DLD1 (cell line): ENCODE measurements around the gene WDR1.

Experiments
- in situ Hi-C: cut with HindIII; loops from 2 replicates; pipeline ENCODE4 v1.10.0; 2017; ENCODE audit warnings: low sequenced_read_pairs

The WDR1 gene

GRCh38 chr4:10050721-10051120 is 65.9 kb downstream of the WDR1 start:
- in situ Hi-C loops: no loop called here

- in situ Hi-C loops: no loop called here
Measured at GRCh38 chr4:10050261-10050661, 66.3 kb downstream of the WDR1 start.

GRCh38 chr4:10048941-10049697 is 67.5 kb downstream of the WDR1 start:
- in situ Hi-C loops: no loop called here

GRCh38 chr4:10047967-10048366 is 68.6 kb downstream of the WDR1 start:
- in situ Hi-C loops: no loop called here

GRCh38 chr4:10046471-10046870 is 70.1 kb downstream of the WDR1 start:
- in situ Hi-C loops: no loop called here

GRCh38 chr4:10045481-10045880 is 71.1 kb downstream of the WDR1 start:
- in situ Hi-C loops: no loop called here

- in situ Hi-C loops: no loop called here
Measured at GRCh38 chr4:10041036-10041435, 75.6 kb downstream of the WDR1 start.

GRCh38 chr4:10040049-10040892 is 76.3 kb downstream of the WDR1 start:
- in situ Hi-C loops: no loop called here

GRCh38 chr4:10036807-10037342 is 79.7 kb downstream of the WDR1 start:
- in situ Hi-C loops: no loop called here

GRCh38 chr4:10035130-10035529 is 81.5 kb downstream of the WDR1 start:
- in situ Hi-C loops: no loop called here

- in situ Hi-C loops: no loop called here
Measured at GRCh38 chr4:10034612-10035104, 81.9 kb downstream of the WDR1 start.

- in situ Hi-C loops: no loop called here
Measured at GRCh38 chr4:10034136-10034535, 82.5 kb downstream of the WDR1 start.

- in situ Hi-C loops: no loop called here
Measured at GRCh38 chr4:10033191-10033881, 83.3 kb downstream of the WDR1 start.

GRCh38 chr4:10032625-10033024 is 84.0 kb downstream of the WDR1 start:
- in situ Hi-C loops: no loop called here

GRCh38 chr4:10031668-10032590 is 84.7 kb downstream of the WDR1 start:
- in situ Hi-C loops: no loop called here

GRCh38 chr4:10030972-10031667 is 85.5 kb downstream of the WDR1 start:
- in situ Hi-C loops: no loop called here

GRCh38 chr4:10029403-10029802 is 87.2 kb downstream of the WDR1 start:
- in situ Hi-C loops: no loop called here

GRCh38 chr4:10028910-10029309 is 87.7 kb downstream of the WDR1 start:
- in situ Hi-C loops: no loop called here

GRCh38 chr4:10026485-10026884 is 90.1 kb downstream of the WDR1 start:
- in situ Hi-C loops: no loop called here
